Tibial artery (tissue), 4 donors: Measurements from ENCODE around the gene FAM124B.

Experiments
- DNase-seq, 2 donors: peaks; one replicate each; pipeline ENCODE4 v3.0.0-alpha.2; 2019
- H3K27ac ChIP-seq, 2 donors: fragments of 200-600 bp; sonication (generic) in 1 of 2; 1 replicate in 1 of 2; 2 replicates in 1 of 2; pipeline ENCODE4 v1.5.1; 2018 to 2019; ENCODE audit warnings: mild to moderate bottlenecking in 1 of 2
- H3K27me3 ChIP-seq, 2 donors: fragments of 200-600 bp; sonication (generic) in 1 of 2; one replicate each; pipeline versions ENCODE4 v1.5.1 to v1.6.0; 2016 to 2019
- H3K36me3 ChIP-seq, 3 donors: fragments of 200-600 bp; sonication (generic) in 2 of 3; one replicate each; pipeline ENCODE4 v1.5.1; 2016 to 2019; ENCODE audit warnings: mild to moderate bottlenecking in 2 of 3
- H3K4me1 ChIP-seq, 4 donors: fragments of 200-600 bp; sonication (generic) in 2 of 4; 1 replicate in 3 of 4; 2 replicates in 1 of 4; pipeline ENCODE4 v1.5.1; 2016 to 2019
- H3K4me3 ChIP-seq, 2 donors: fragments of 200-600 bp; sonication (generic) in 1 of 2; 1 replicate in 1 of 2; 2 replicates in 1 of 2; pipeline ENCODE4 v1.5.1; 2018 to 2019; ENCODE audit warnings: mild to moderate bottlenecking in 2 of 2
- H3K9me3 ChIP-seq, 3 donors: fragments of 200-600 bp; sonication (generic) in 1 of 3; one replicate each; pipeline ENCODE4 v1.5.1; 2016 to 2019
- intact Hi-C: fragments of 100-400 bp; cut with DNase I; formaldehyde crosslinking; loops from one replicate; pipeline ENCODE4 v1.15.0; 2023; ENCODE audit warnings: low total_unique reads
- TF ChIP-seq, protein P1 (sequence below), 2 experiments: fragments of 200-600 bp in 1 of 2; fragments of 450-650 bp in 1 of 2; IDR thresholded peaks; one replicate each; pipeline ENCODE4 v1.5.1; 2017 to 2019; ENCODE audit warnings: antibody characterized with exemption in 2 of 2, mild to moderate bottlenecking in 1 of 2, moderate library complexity in 1 of 2

FAM124B gene

GRCh38 chr2:224360801-224361251, 41.1 kb downstream of the FAM124B start:
- Histone ChIP-seq H3K27me3 (no peaks in the 10 kb centered on the region), H3K4me1 (no peaks in the 10 kb centered on the region), H3K9me3 (no peaks in the 10 kb centered on the region), H3K36me3 (no peaks in the 10 kb centered on the region), H3K27ac (no peak overlapping the region), H3K4me3 (no peak overlapping the region)
- TF ChIP-seq, protein P1, sequence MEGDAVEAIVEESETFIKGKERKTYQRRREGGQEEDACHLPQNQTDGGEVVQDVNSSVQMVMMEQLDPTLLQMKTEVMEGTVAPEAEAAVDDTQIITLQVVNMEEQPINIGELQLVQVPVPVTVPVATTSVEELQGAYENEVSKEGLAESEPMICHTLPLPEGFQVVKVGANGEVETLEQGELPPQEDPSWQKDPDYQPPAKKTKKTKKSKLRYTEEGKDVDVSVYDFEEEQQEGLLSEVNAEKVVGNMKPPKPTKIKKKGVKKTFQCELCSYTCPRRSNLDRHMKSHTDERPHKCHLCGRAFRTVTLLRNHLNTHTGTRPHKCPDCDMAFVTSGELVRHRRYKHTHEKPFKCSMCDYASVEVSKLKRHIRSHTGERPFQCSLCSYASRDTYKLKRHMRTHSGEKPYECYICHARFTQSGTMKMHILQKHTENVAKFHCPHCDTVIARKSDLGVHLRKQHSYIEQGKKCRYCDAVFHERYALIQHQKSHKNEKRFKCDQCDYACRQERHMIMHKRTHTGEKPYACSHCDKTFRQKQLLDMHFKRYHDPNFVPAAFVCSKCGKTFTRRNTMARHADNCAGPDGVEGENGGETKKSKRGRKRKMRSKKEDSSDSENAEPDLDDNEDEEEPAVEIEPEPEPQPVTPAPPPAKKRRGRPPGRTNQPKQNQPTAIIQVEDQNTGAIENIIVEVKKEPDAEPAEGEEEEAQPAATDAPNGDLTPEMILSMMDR (IDR thresholded peaks at IDR 0.05): no peak
- no peak for DNase-seq
- intact Hi-C loops: no loop called here

DNA sequence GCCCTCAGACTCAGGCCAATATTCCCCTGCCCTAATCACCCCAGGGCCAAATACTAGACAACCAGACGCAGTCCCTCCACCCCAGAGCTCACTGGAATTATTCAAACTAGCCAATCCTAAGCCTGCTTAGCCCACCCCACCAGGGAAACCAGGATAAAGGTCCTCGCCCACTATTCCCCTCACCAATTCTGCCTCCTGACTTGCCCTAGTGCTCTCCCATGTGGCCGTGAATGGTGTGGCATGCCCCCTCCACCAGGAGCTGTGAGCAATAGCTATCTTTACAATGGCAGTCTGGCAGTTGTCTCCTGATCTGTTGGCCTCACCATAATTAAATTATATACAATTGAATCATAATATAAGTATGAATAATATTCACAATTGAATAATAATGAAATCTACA, 42.3 kb downstream of the FAM124B start:
- DNase-seq: no peak
- no peaks in the 10 kb centered on the region for H3K4me1 ChIP-seq
- H3K4me3 ChIP-seq: no peak overlapping the region
- H3K36me3 ChIP-seq: no peaks in the 10 kb centered on the region
- no peaks in the 10 kb centered on the region for H3K9me3 ChIP-seq
- H3K27me3 ChIP-seq: no peaks in the 10 kb centered on the region
- TF ChIP-seq, protein P1 (IDR thresholded peaks at IDR 0.05): no peak
- H3K27ac ChIP-seq: no peak overlapping the region
- intact Hi-C loops: loop anchor here (2.0 to 5.0 kb wide), 2 partner anchors 289 to 643 kb away; no protein-coding TSS in a partner anchor

GRCh38 chr2:224357098-224357901, 44.6 kb downstream of the FAM124B start:
- TF ChIP-seq, protein P1 (IDR thresholded peaks at IDR 0.05): peak; percentile 74 to 91
- no peaks in the 10 kb centered on the region for H3K36me3 ChIP-seq
- no peaks in the 10 kb centered on the region for H3K4me1 ChIP-seq
- no peaks in the 10 kb centered on the region for H3K9me3 ChIP-seq
- intact Hi-C loops: loop anchor here (5.0 kb wide), 1 partner anchor 645 kb away; no protein-coding TSS in a partner anchor
- H3K27me3 ChIP-seq: no peaks in the 10 kb centered on the region
- no peak overlapping the region for H3K4me3 ChIP-seq
- no peak overlapping the region for H3K27ac ChIP-seq
- peak in 1 of 2 donors; percentile 34 for DNase-seq

DNA sequence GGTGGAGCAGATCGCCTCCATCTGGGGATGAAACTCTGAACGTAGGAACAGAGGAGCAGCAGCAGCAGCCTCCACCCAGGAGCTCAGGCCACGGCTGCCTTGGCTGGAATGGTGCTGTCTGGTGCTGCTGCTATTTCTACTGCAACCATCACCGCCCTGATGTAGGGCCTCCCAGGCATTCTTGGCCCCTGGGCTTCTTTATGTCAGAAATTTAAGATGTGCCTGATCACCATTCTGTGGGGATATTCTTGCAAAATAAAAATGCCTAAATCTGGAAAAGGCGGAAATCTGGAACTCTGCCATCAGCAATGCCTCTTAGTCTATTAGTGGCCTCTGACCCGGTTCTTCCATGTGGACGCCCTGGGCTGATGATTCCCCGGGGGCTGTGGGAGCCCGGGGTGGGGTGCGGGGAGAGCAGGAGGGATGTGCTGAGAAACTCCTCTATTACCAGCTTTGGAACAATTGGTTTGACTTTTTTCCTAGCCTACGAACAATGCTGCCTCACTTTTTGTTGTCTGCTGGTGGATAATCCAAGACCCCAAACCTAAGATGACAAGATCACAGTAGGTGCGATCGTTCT, 47.2 kb downstream of the FAM124B start:
- Histone ChIP-seq H3K4me3 (no peak overlapping the region), H3K27ac (no peak overlapping the region), H3K27me3 (no peaks in the 10 kb centered on the region), H3K4me1 (no peaks in the 10 kb centered on the region), H3K36me3 (no peaks in the 10 kb centered on the region), H3K9me3 (no peaks in the 10 kb centered on the region)
- intact Hi-C loops: loop anchor here (5.0 kb wide), 1 partner anchor 648 kb away; no protein-coding TSS in a partner anchor
- no peak for DNase-seq
- TF ChIP-seq, protein P1 (IDR thresholded peaks at IDR 0.05): no peak

- Histone ChIP-seq H3K9me3 (no peaks in the 10 kb centered on the region), H3K4me3 (no peak overlapping the region), H3K36me3 (no peaks in the 10 kb centered on the region), H3K27me3 (no peaks in the 10 kb centered on the region), H3K27ac (no peak overlapping the region), H3K4me1 (no peaks in the 10 kb centered on the region)
- DNase-seq: no peak
- TF ChIP-seq, protein P1 (IDR thresholded peaks at IDR 0.05): no peak
- intact Hi-C loops: no loop called here
Observed at GRCh38 chr2:224350703-224351102, 51.2 kb downstream of the FAM124B start.
